Neural cell (in vitro differentiated cells): Measurements from ENCODE around the gene RAB13. TPM values are rescaled to one million over a fixed set of nuclear protein-coding genes. Genes with fewer than 3 reads are reported as not detected.

Experiments
- H2AFZ ChIP-seq: fragments of 200-600, 300-800 bp; sonication (generic), shearing (Covaris generic); 2 replicates; pipeline ENCODE4 v1.6.0; 2014; ENCODE audit warnings: low read depth, mild to moderate bottlenecking, antibody characterized with exemption, low read length, moderate library complexity
- H3F3A ChIP-seq: fragments of 200-600 bp; shearing (Covaris generic); 2 replicates; pipeline ENCODE4 v1.6.1; 2016; ENCODE audit warnings: mild to moderate bottlenecking, moderate library complexity, mixed read lengths, antibody characterized with exemption, low read length; ENCODE audit not compliant: insufficient read depth, poor library complexity, severe bottlenecking
- H3K27ac ChIP-seq: fragments of 200-600, 300-800 bp; sonication (generic), shearing (Covaris generic); 2 replicates; pipeline ENCODE4 v1.5.1; 2014; ENCODE audit warnings: mild to moderate bottlenecking, low read length, moderate library complexity
- H3K27me3 ChIP-seq: fragments of 300-800, 200-600 bp; sonication (generic), shearing (Covaris generic); 2 replicates; pipeline ENCODE4 v1.6.0; 2014; ENCODE audit warnings: mild to moderate bottlenecking, low read depth, low read length, moderate library complexity; ENCODE audit not compliant: insufficient read depth
- H3K36me3 ChIP-seq: fragments of 300-800, 200-600 bp; sonication (generic), shearing (Covaris generic); 2 replicates; pipeline ENCODE4 v1.5.1; 2014; ENCODE audit warnings: mild to moderate bottlenecking, antibody characterized with exemption, low read length, moderate library complexity; ENCODE audit not compliant: insufficient read depth
- H3K4me2 ChIP-seq: fragments of 300-800, 200-600 bp; sonication (generic), shearing (Covaris generic); 2 replicates; pipeline ENCODE4 v1.6.0; 2014; ENCODE audit warnings: mild to moderate bottlenecking, low read length
- H3K4me3 ChIP-seq: fragments of 300-800, 200-600 bp; sonication (generic), shearing (Covaris generic); 2 replicates; pipeline ENCODE4 v1.5.1; 2014; ENCODE audit warnings: mild to moderate bottlenecking, low read length, moderate library complexity
- H3K79me2 ChIP-seq: fragments of 200-600 bp; shearing (Covaris generic); replicated peaks from 2 replicates; pipeline ENCODE4 v1.6.0; 2014; ENCODE audit warnings: mild to moderate bottlenecking, low read length, moderate library complexity; ENCODE audit not compliant: insufficient read depth
- H3K9ac ChIP-seq: fragments of 300-800, 200-600 bp; sonication (generic), shearing (Covaris generic); 2 replicates; pipeline ENCODE4 v1.6.1; 2016; ENCODE audit warnings: mild to moderate bottlenecking, low read length, mixed read lengths
- H3K9me2 ChIP-seq: fragments of 200-600 bp; shearing (Covaris generic); 2 replicates; pipeline ENCODE4 v1.6.1; 2016; ENCODE audit warnings: mild to moderate bottlenecking, low read length, mixed read lengths; ENCODE audit not compliant: insufficient read depth
- H3K9me3 ChIP-seq: fragments of 200-600, 300-800 bp; sonication (generic), shearing (Covaris generic); 2 replicates; pipeline ENCODE4 v1.6.1; 2016; ENCODE audit warnings: mild to moderate bottlenecking, mixed run types, low read length, moderate library complexity, mixed read lengths
- H4K20me1 ChIP-seq: fragments of 200-600 bp; shearing (Covaris generic); 2 replicates; pipeline ENCODE4 v1.6.1; 2016; ENCODE audit warnings: mild to moderate bottlenecking, mixed run types; ENCODE audit not compliant: insufficient read depth
- EP300 ChIP-seq: fragments of 450-650 bp; conservative IDR thresholded peaks from 2 replicates; pipeline ENCODE4 v1.6.1; 2014; ENCODE audit warnings: antibody characterized with exemption, mild to moderate bottlenecking, moderate library complexity; ENCODE audit not compliant: poor library complexity, severe bottlenecking
- EZH2 ChIP-seq: fragments of 200-600, 300-800 bp; shearing (Covaris generic), sonication (generic); IDR thresholded peaks from 2 replicates; pipeline ENCODE4 v1.6.1; 2014; ENCODE audit warnings: antibody characterized with exemption, low read length, borderline replicate concordance, mild to moderate bottlenecking; ENCODE audit not compliant: insufficient read depth, poor library complexity, severe bottlenecking
- MXI1 ChIP-seq: fragments of 450-650 bp; conservative IDR thresholded peaks from 2 replicates; pipeline ENCODE4 v1.6.1; 2014; ENCODE audit warnings: antibody characterized with exemption, mild to moderate bottlenecking; ENCODE audit not compliant: poor library complexity, severe bottlenecking
- POLR2AphosphoS5 ChIP-seq: IDR thresholded peaks from 2 replicates; pipeline ENCODE4 v1.6.1; 2012
- RAD21 ChIP-seq: fragments of 450-650 bp; conservative IDR thresholded peaks from 2 replicates; pipeline ENCODE4 v1.6.1; 2014; ENCODE audit warnings: antibody characterized with exemption, mild to moderate bottlenecking, moderate library complexity
- SMC3 ChIP-seq: fragments of 450-650 bp; conservative IDR thresholded peaks from 2 replicates; pipeline ENCODE4 v1.6.1; 2014; ENCODE audit warnings: antibody characterized with exemption, mild to moderate bottlenecking, moderate library complexity; ENCODE audit not compliant: poor library complexity
- TAF1 ChIP-seq: IDR thresholded peaks from 2 replicates; pipeline ENCODE4 v1.6.1; 2012; ENCODE audit warnings: low read depth
- polyA plus RNA-seq: library from polyadenylated mRNA; depleted of rRNA; stranded (reverse); fragments of >200 nt; gene quantifications from 2 replicates; pipeline ENCODE4 v1.2.3, GENCODE V29; 2014
- TF ChIP-seq, protein P1 (sequence below): fragments of 450-650 bp; IDR thresholded peaks from 2 replicates; pipeline ENCODE4 v1.5.1; 2014; ENCODE audit warnings: antibody characterized with exemption, mild to moderate bottlenecking, moderate library complexity; ENCODE audit not compliant: poor library complexity, severe bottlenecking
- TF ChIP-seq, protein P2 (sequence below): IDR thresholded peaks from 2 replicates; pipeline ENCODE4 v1.6.1; 2012; ENCODE audit warnings: borderline replicate concordance

Gene RAB13
- polyA plus RNA-seq, 1 donor from 2014 or later: 0.53 TPM

DNA sequence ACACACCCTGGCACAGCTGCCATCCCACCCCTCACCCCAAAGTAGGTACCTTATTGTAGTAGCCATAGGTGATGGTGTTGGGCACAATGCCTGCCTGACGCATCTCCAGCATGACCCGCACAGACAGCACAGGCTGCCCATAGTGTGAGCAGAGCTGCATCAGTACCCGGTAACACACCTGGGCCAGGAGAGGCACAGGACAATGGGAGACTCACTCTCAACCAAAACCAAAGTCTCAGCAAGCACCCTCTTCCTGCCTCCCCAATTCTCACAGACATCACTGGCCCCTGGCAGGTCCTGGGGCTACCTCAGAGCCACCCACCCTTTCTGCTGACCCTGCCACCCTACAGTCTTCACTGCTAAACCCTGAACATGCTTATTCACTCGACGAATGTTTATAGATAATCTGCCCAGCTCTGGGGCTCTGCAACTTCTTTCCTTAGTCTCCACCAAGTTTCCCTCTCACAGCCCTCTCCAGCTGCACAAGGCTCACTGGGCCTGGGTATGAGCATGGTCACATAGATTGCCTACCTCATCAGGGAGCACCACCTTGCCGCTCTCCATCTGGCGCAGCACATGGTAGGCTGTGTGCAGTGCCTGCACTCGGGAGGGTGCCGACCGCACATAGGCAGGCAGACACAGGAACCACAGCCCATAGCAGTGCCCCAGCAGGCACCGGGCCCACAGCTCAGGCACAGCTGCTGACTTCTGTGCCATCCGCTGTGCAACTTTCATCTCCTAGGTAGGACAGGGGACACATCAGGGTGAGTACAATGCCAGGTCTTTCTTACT is 49.9 kb downstream of the RAB13 start:
- Histone ChIP-seq H3K9me2 (no peaks in the 10 kb centered on the region), H3F3A (no peaks in the 10 kb centered on the region), H3K4me2 (no peak overlapping the region), H3K79me2 (no peaks in the 10 kb centered on the region), H4K20me1 (no peaks in the 10 kb centered on the region), H3K4me3 (no peak overlapping the region), H3K9ac (no peak overlapping the region), H3K27ac (no peak overlapping the region), H2AFZ (no peak overlapping the region), H3K36me3 (no peaks in the 10 kb centered on the region), H3K27me3 (no peaks in the 10 kb centered on the region), H3K9me3 (no peaks in the 10 kb centered on the region)
- TF ChIP-seq, protein P1, sequence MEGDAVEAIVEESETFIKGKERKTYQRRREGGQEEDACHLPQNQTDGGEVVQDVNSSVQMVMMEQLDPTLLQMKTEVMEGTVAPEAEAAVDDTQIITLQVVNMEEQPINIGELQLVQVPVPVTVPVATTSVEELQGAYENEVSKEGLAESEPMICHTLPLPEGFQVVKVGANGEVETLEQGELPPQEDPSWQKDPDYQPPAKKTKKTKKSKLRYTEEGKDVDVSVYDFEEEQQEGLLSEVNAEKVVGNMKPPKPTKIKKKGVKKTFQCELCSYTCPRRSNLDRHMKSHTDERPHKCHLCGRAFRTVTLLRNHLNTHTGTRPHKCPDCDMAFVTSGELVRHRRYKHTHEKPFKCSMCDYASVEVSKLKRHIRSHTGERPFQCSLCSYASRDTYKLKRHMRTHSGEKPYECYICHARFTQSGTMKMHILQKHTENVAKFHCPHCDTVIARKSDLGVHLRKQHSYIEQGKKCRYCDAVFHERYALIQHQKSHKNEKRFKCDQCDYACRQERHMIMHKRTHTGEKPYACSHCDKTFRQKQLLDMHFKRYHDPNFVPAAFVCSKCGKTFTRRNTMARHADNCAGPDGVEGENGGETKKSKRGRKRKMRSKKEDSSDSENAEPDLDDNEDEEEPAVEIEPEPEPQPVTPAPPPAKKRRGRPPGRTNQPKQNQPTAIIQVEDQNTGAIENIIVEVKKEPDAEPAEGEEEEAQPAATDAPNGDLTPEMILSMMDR: no peak
- no peak for TF ChIP-seq TAF1
- no peak for TF ChIP-seq EZH2

DNA sequence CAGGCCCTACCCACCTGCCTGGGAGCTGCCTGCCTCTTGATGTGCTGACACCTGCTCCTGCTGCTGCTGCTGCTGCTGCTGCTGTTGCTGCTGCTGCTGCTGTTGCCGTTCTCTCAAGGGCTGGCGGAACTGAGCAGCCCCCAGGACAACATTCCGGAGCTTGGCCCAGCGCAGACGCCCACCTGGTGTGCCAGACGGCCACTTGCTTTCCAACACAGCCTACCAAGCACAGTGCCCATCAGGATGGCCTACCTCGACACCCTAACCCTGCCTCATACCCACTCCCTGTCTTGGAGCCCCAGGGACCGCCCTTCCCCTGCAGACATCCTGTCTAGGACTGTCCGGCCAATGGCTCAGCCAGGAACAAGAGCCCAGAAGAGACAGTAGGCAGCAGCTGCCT is 51.4 kb downstream of the RAB13 start:
- H3K9ac ChIP-seq: no peak overlapping the region
- H3K4me2 ChIP-seq: no peak overlapping the region
- TF ChIP-seq EZH2: no peak
- no peak for TF ChIP-seq POLR2AphosphoS5
- TF ChIP-seq RAD21: no peak
- TF ChIP-seq, protein P1: no peak
- no peak for TF ChIP-seq TAF1
- no peak for TF ChIP-seq SMC3
- TF ChIP-seq EP300: no peak
- TF ChIP-seq, protein P2, sequence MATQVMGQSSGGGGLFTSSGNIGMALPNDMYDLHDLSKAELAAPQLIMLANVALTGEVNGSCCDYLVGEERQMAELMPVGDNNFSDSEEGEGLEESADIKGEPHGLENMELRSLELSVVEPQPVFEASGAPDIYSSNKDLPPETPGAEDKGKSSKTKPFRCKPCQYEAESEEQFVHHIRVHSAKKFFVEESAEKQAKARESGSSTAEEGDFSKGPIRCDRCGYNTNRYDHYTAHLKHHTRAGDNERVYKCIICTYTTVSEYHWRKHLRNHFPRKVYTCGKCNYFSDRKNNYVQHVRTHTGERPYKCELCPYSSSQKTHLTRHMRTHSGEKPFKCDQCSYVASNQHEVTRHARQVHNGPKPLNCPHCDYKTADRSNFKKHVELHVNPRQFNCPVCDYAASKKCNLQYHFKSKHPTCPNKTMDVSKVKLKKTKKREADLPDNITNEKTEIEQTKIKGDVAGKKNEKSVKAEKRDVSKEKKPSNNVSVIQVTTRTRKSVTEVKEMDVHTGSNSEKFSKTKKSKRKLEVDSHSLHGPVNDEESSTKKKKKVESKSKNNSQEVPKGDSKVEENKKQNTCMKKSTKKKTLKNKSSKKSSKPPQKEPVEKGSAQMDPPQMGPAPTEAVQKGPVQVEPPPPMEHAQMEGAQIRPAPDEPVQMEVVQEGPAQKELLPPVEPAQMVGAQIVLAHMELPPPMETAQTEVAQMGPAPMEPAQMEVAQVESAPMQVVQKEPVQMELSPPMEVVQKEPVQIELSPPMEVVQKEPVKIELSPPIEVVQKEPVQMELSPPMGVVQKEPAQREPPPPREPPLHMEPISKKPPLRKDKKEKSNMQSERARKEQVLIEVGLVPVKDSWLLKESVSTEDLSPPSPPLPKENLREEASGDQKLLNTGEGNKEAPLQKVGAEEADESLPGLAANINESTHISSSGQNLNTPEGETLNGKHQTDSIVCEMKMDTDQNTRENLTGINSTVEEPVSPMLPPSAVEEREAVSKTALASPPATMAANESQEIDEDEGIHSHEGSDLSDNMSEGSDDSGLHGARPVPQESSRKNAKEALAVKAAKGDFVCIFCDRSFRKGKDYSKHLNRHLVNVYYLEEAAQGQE: no peak
- no peak for TF ChIP-seq MXI1
- no peak overlapping the region for H3K4me3 ChIP-seq
- H4K20me1 ChIP-seq: no peaks in the 10 kb centered on the region
- H3K9me2 ChIP-seq: no peaks in the 10 kb centered on the region
- H2AFZ ChIP-seq: no peak overlapping the region
- no peaks in the 10 kb centered on the region for H3K36me3 ChIP-seq
- H3K9me3 ChIP-seq: no peaks in the 10 kb centered on the region
- H3K79me2 ChIP-seq: no peaks in the 10 kb centered on the region
- H3F3A ChIP-seq: no peaks in the 10 kb centered on the region
- no peak overlapping the region for H3K27ac ChIP-seq
- no peaks in the 10 kb centered on the region for H3K27me3 ChIP-seq
